HEK293T (cell line): ENCODE data around the gene NFX1.
"Not testable (repeated sequence)": the region's sequence is repeated elsewhere in the genome, so short reads cannot be mapped to it uniquely, and the experiment has no call there.

Experiments
- ELF4 ChIP-seq: fragments of 450-650 bp; IDR thresholded peaks from 2 replicates; pipeline ENCODE4 v1.6.1; 2017; ENCODE audit warnings: antibody characterized with exemption
- FOXA1 ChIP-seq: fragments of 450-650 bp; IDR thresholded peaks from 2 replicates; pipeline ENCODE4 v1.6.1; 2016; ENCODE audit warnings: mild to moderate bottlenecking
- FOXM1 ChIP-seq: fragments of 450-650 bp; IDR thresholded peaks from 2 replicates; pipeline ENCODE4 v1.6.1; 2017; ENCODE audit warnings: mild to moderate bottlenecking, borderline replicate concordance
- PKNOX1 ChIP-seq: fragments of 450-650 bp; IDR thresholded peaks from 2 replicates; pipeline ENCODE4 v1.6.1; 2016
- SP1 ChIP-seq: fragments of 450-650 bp; IDR thresholded peaks from 2 replicates; pipeline ENCODE4 v1.6.1; 2017
- SUZ12 ChIP-seq: fragments of 450-650 bp; IDR thresholded peaks from 2 replicates; pipeline ENCODE4 v1.6.1; 2016; ENCODE audit warnings: mild to moderate bottlenecking
- TARDBP ChIP-seq: fragments of 450-650 bp; IDR thresholded peaks from 2 replicates; pipeline ENCODE4 v1.6.1; 2016
- ZNF384 ChIP-seq: fragments of 450-650 bp; IDR thresholded peaks from 2 replicates; pipeline ENCODE4 v1.6.1; 2016

GRCh38 chr9:33382397-33382796 lies 92.1 kb downstream of the NFX1 start:
- not testable (repeated sequence) for TF ChIP-seq ELF4, SP1, SUZ12, TARDBP, PKNOX1, FOXA1, ZNF384, FOXM1
